MCF 10A (cell line): ENCODE measurements around the gene EPHA8. TPM values are rescaled to one million over a fixed set of nuclear protein-coding genes. Genes with fewer than 3 reads are reported as not detected.
A peak's percentile ranks its signal among the peaks of the same experiment; 100 is the strongest.

ENCODE experiments used
- BruUV-seq: library from RNA; stranded (reverse); fragments of 400-500 nt; replicated peaks from 2 replicates; lab custom pipeline; 2021; lab: Mats Ljungman, UMichigan
- CTCF ChIA-PET: fragments of 300-600 bp; sonication (Branson Sonifier 250); formaldehyde crosslinking; extraction: SDS; loops from one replicate; lab custom pipeline; 2021; ENCODE audit warnings: antibody characterized with exemption, inconsistent platforms; lab: Yijun Ruan, JAX
- POLR2A ChIA-PET: fragments of 300-600, 350-650 bp; sonication (Branson Sonifier 250); formaldehyde crosslinking; extraction: SDS; loops from one replicate; lab custom pipeline; 2020; ENCODE audit warnings: antibody characterized with exemption, inconsistent platforms; lab: Yijun Ruan, JAX
- DNase-seq: peaks from one replicate; pipeline ENCODE4 v3.0.0-alpha.2; 2018; ENCODE audit not compliant: unreplicated experiment
- H3K27ac Mint-ChIP-seq: one replicate; pipeline ENCODE4 v1.8.0; 2022; ENCODE audit warnings: mild to moderate bottlenecking, low read depth, mixed read lengths; ENCODE audit not compliant: unreplicated experiment
- H3K27me3 Mint-ChIP-seq: one replicate; pipeline ENCODE4 v1.8.0; 2022; ENCODE audit warnings: mixed read lengths; ENCODE audit not compliant: insufficient read depth, unreplicated experiment
- H3K36me3 Mint-ChIP-seq: one replicate; pipeline ENCODE4 v1.8.0; 2022; ENCODE audit warnings: mild to moderate bottlenecking, moderate library complexity, mixed read lengths; ENCODE audit not compliant: insufficient read depth, unreplicated experiment
- H3K4me1 Mint-ChIP-seq: one replicate; pipeline ENCODE4 v1.8.0; 2022; ENCODE audit warnings: mixed read lengths; ENCODE audit not compliant: insufficient read depth, unreplicated experiment
- H3K4me3 Mint-ChIP-seq: one replicate; pipeline ENCODE4 v1.8.0; 2022; ENCODE audit warnings: mild to moderate bottlenecking, moderate library complexity, mixed read lengths; ENCODE audit not compliant: unreplicated experiment
- H3K9me3 Mint-ChIP-seq: one replicate; pipeline ENCODE4 v1.8.0; 2022; ENCODE audit warnings: mixed read lengths; ENCODE audit not compliant: unreplicated experiment
- intact Hi-C: fragments of 100-400 bp; cut with micrococcal nuclease; formaldehyde crosslinking; loops from 2 replicates; pipeline ENCODE4 v1.14.1; 2022
- total RNA-seq: library from RNA; stranded (reverse); gene quantifications from 2 replicates; pipeline ENCODE4 v1.2.3, GENCODE V29; 2022
- TF ChIP-seq, protein P1 (sequence below): fragments of 200-600 bp; IDR thresholded peaks from one replicate; pipeline ENCODE4 v1.8.0; 2022; ENCODE audit warnings: antibody characterized with exemption, mild to moderate bottlenecking; ENCODE audit not compliant: unreplicated experiment

The EPHA8 gene
- total RNA-seq, 1 experiment from 2014 or later = not detected

DNA sequence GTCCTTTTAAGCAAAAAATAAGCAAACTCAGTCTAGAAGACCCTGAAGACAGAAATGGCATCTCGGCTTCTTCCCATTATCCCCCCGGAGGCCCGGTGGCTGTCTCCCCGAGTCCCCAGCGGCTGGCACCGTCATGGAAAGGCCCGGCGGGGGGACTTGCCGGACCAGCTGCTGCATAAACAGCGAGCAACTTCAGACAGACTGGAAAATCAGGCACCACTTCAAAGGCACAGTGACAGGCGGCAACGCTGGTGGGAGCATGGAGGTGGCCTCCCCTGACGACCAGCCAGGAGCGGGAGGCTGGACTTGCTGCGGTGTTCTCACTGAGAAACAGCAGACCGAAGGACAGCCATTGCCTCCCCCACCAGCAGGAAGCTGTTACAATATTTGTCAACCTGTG lies 54.8 kb downstream of the EPHA8 start:
- no peaks in the 10 kb centered on the region for H3K9me3 Mint-ChIP-seq
- ChIA-PET POLR2A (no interaction called here), CTCF (no interaction called here)
- no peaks in the 10 kb centered on the region for H3K36me3 Mint-ChIP-seq
- H3K4me1 Mint-ChIP-seq = no peaks in the 10 kb centered on the region
- H3K4me3 Mint-ChIP-seq = no peak overlapping the region
- TF ChIP-seq, protein P1, sequence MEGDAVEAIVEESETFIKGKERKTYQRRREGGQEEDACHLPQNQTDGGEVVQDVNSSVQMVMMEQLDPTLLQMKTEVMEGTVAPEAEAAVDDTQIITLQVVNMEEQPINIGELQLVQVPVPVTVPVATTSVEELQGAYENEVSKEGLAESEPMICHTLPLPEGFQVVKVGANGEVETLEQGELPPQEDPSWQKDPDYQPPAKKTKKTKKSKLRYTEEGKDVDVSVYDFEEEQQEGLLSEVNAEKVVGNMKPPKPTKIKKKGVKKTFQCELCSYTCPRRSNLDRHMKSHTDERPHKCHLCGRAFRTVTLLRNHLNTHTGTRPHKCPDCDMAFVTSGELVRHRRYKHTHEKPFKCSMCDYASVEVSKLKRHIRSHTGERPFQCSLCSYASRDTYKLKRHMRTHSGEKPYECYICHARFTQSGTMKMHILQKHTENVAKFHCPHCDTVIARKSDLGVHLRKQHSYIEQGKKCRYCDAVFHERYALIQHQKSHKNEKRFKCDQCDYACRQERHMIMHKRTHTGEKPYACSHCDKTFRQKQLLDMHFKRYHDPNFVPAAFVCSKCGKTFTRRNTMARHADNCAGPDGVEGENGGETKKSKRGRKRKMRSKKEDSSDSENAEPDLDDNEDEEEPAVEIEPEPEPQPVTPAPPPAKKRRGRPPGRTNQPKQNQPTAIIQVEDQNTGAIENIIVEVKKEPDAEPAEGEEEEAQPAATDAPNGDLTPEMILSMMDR = no peak
- DNase-seq = no peak
- peaks cover 88% of the 10 kb centered on the region for H3K27me3 Mint-ChIP-seq
- BruUV-seq = no TSS peak
- H3K27ac Mint-ChIP-seq = no peak overlapping the region
- intact Hi-C loops = no loop called here

DNA sequence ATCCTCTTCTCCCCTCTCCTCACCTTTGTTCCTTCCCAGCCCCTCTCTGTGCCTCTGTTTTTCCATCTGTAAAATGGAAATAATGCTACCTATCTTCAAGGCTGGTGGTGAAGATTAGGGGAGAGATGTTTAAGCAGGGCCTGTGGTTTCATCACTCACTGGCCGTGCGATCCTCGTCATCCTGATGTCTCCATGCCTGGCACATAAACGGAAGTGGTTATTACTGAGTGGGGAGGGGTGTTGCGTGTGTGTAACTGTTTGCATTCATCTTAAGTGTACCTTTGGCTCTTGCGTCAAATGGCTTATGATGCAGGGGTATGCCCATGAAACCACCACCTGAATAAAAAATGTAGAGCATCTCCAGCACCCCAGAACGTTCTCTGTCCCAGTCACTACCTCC lies 56.0 kb downstream of the EPHA8 start:
- intact Hi-C loops = no loop called here
- Mint-ChIP-seq H3K4me1 (no peaks in the 10 kb centered on the region), H3K4me3 (no peak overlapping the region), H3K9me3 (no peaks in the 10 kb centered on the region), H3K27ac (no peak overlapping the region), H3K27me3 (peaks cover 95% of the 10 kb centered on the region), H3K36me3 (no peaks in the 10 kb centered on the region)
- DNase-seq = peak; percentile 8
- no TSS peak for BruUV-seq
- TF ChIP-seq, protein P1 = no peak
- ChIA-PET POLR2A (no interaction called here), CTCF (no interaction called here)

DNA sequence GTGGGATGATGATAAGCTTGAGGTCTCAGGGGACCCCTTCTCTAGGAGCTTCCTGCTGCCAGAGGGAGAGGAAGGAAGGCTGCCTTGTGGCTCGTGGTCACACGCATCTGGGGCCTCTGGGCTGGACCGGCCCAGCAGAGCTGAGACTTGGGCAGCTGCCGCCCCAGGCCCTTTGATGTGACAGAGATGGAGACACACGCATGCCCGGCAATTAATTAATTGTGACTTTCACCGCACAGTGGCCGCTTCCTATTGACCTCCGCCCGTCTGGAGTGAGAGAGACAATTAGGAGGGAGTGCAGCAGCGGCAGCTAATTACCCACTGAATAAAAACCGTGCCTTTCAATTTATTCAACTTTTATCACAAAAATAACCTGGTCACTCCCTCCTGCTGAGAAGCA lies 56.5 kb downstream of the EPHA8 start:
- ChIA-PET CTCF (no interaction called here), POLR2A (no interaction called here)
- Mint-ChIP-seq H3K9me3 (no peaks in the 10 kb centered on the region), H3K4me1 (no peaks in the 10 kb centered on the region), H3K4me3 (no peak overlapping the region), H3K27ac (no peak overlapping the region), H3K36me3 (no peaks in the 10 kb centered on the region), H3K27me3 (peaks cover 95% of the 10 kb centered on the region)
- DNase-seq = no peak
- TF ChIP-seq, protein P1 = no peak
- intact Hi-C loops = no loop called here
- BruUV-seq = no TSS peak

DNA sequence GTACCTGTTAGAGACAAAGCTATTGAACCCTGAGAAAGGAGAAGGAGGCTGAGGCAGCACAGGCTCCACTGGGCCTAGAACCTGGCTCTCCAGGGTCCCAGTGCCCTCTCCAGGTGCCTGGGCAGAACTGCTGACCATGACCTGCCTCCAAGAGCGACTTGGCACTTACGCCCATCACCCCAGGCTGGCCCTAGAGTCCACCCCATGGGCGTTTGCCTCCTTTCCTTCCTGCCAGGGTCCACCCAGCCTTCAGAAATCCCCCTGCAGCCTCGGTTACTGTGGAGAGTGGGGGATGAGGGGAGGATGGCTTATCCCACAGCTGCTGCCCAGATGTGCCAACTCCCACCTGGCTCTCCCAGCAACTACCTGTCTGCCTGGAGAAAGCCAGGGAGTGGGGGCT lies 58.5 kb downstream of the EPHA8 start:
- H3K36me3 Mint-ChIP-seq = no peaks in the 10 kb centered on the region
- CTCF ChIA-PET = interaction anchor here (0.6 to 1.9 kb wide), 2 partner anchors 21 to 210 kb away, joined by 3 to 4 read pairs; no protein-coding TSS in a partner anchor
- intact Hi-C loops = no loop called here
- BruUV-seq = no TSS peak
- no peak for DNase-seq
- no peaks in the 10 kb centered on the region for H3K4me1 Mint-ChIP-seq
- no peak overlapping the region for H3K4me3 Mint-ChIP-seq
- POLR2A ChIA-PET = no interaction called here
- no peak overlapping the region for H3K27ac Mint-ChIP-seq
- peaks cover 91% of the 10 kb centered on the region for H3K27me3 Mint-ChIP-seq
- TF ChIP-seq, protein P1 = no peak
- no peaks in the 10 kb centered on the region for H3K9me3 Mint-ChIP-seq
